SK-N-SH (cell line): Measurements from ENCODE around the gene ASPG.

ENCODE experiments used
- CHD2 ChIP-seq: fragments of 150-350 bp; IDR thresholded peaks from 2 replicates; pipeline ENCODE4 v1.6.1; 2018; ENCODE audit warnings: low read length; ENCODE audit not compliant: partially characterized antibody
- CTCF ChIP-seq: fragments of 200-600 bp; sonication (generic); IDR thresholded peaks from 2 replicates; pipeline ENCODE4 v1.6.1; 2017; ENCODE audit warnings: antibody characterized with exemption, mild to moderate bottlenecking, moderate library complexity
- EP300 ChIP-seq, 2 experiments: IDR thresholded peaks; 2 replicates each; pipeline versions ENCODE4 v1.4.0 to v1.6.1; 2012; ENCODE audit warnings: borderline replicate concordance in 1 of 2, low read depth in 1 of 2, low read length in 1 of 2
- EZH2phosphoT487 ChIP-seq: fragments of 200-600 bp; sonication (generic); IDR thresholded peaks from 2 replicates; pipeline ENCODE4 v1.6.1; 2017; ENCODE audit warnings: low read depth, mixed run types, mild to moderate bottlenecking, antibody characterized with exemption, moderate library complexity, borderline replicate concordance
- FOSL2 ChIP-seq: IDR thresholded peaks from 2 replicates; pipeline ENCODE4 v1.4.0; 2012; ENCODE audit warnings: low read depth, mild to moderate bottlenecking, moderate library complexity, borderline replicate concordance
- FOXM1 ChIP-seq: IDR thresholded peaks from 2 replicates; pipeline ENCODE4 v1.4.0; 2012; ENCODE audit warnings: low read depth, mild to moderate bottlenecking
- GATA2 ChIP-seq: sonication (generic); formaldehyde crosslinking; IDR thresholded peaks from 2 replicates; pipeline ENCODE4 v1.5.0; 2020; ENCODE audit warnings: mild to moderate bottlenecking, missing genetic modification reagents
- JUND ChIP-seq: IDR thresholded peaks from 2 replicates; pipeline ENCODE4 v1.4.0; 2012
- MAX ChIP-seq: IDR thresholded peaks from 2 replicates; pipeline ENCODE4 v1.4.0; 2012; ENCODE audit warnings: low read depth
- NFIC ChIP-seq: IDR thresholded peaks from 2 replicates; pipeline ENCODE4 v1.4.0; 2012; ENCODE audit warnings: borderline replicate concordance
- POLR2AphosphoS5 ChIP-seq: IDR thresholded peaks from 2 replicates; pipeline ENCODE4 v1.6.1; 2012; ENCODE audit warnings: low read depth, low read length
- SMC3 ChIP-seq: IDR thresholded peaks from 2 replicates; pipeline ENCODE4 v1.6.1; 2012; ENCODE audit warnings: low read depth, low read length, improper control_type of control experiment
- USF2 ChIP-seq: fragments of 150-350 bp; IDR thresholded peaks from 2 replicates; pipeline ENCODE4 v1.6.1; 2017; ENCODE audit warnings: antibody characterized with exemption, low read length, low read depth, borderline replicate concordance
- YY1 ChIP-seq: IDR thresholded peaks from 2 replicates; pipeline ENCODE4 v1.4.0; 2012; ENCODE audit warnings: low read depth, mild to moderate bottlenecking

GRCh38 chr14:104140213-104140462 is 54.6 kb downstream of the ASPG start:
- TF ChIP-seq GATA2 (CRISPR knock-in tag), result no peak
- TF ChIP-seq CTCF, result no peak
- no peak for TF ChIP-seq JUND
- TF ChIP-seq YY1, result no peak
- no peak for TF ChIP-seq FOXM1
- no peak for TF ChIP-seq EZH2phosphoT487
- TF ChIP-seq CHD2, result no peak
- no peak for TF ChIP-seq MAX
- no peak for TF ChIP-seq USF2
- TF ChIP-seq EP300 (IDR thresholded peaks at IDR 0.05; ENCODE audit: borderline replicate concordance in 1 of 2, low read depth in 1 of 2, low read length in 1 of 2), result no peak
- TF ChIP-seq POLR2AphosphoS5, result no peak
- no peak for TF ChIP-seq SMC3
- TF ChIP-seq FOSL2, result no peak
- TF ChIP-seq NFIC, result no peak
